Activated T-helper 1 cell treated with anti-CD3 and anti-CD28 coated beads, Interleukin-12 subunit alpha, Interleukin-12 subunit beta, Interleukin-2, Interleukin-4 antibody, amounts not matched to agents 30 ng/mL and 10 ng/mL and 1 ng/mL, durations not matched to agents 14 hours and 24 hours and 36 hours (primary cell): ENCODE data around the gene ZMYND15. TPM values are rescaled to one million over a fixed set of nuclear protein-coding genes. Genes with fewer than 3 reads are reported as not detected.
A peak's percentile ranks its signal among the peaks of the same experiment; 100 is the strongest.

ENCODE experiments used
- DNase-seq: peaks from one replicate; pipeline ENCODE4 v3.0.0; 2021; ENCODE audit warnings: low spot score
- H3K27ac Mint-ChIP-seq: one replicate; pipeline ENCODE4 v1.8.0; 2021; ENCODE audit warnings: mild to moderate bottlenecking, mixed read lengths
- H3K27me3 Mint-ChIP-seq: one replicate; pipeline ENCODE4 v1.8.0; 2022; ENCODE audit warnings: mild to moderate bottlenecking, moderate library complexity, mixed read lengths; ENCODE audit not compliant: insufficient read depth
- H3K36me3 Mint-ChIP-seq: one replicate; pipeline ENCODE4 v1.8.0; 2021; ENCODE audit warnings: low read depth, mixed read lengths
- H3K4me1 Mint-ChIP-seq: one replicate; pipeline ENCODE4 v1.8.0; 2021; ENCODE audit warnings: low read depth, mixed read lengths
- H3K4me3 Mint-ChIP-seq: one replicate; pipeline ENCODE4 v1.8.0; 2021; ENCODE audit warnings: mild to moderate bottlenecking, moderate library complexity, mixed read lengths
- H3K9me3 Mint-ChIP-seq: one replicate; pipeline ENCODE4 v1.8.0; 2021; ENCODE audit warnings: mixed read lengths
- intact Hi-C: fragments of 100-400 bp; cut with micrococcal nuclease; formaldehyde crosslinking; loops from one replicate; pipeline ENCODE4 v1.15.1; 2024
- total RNA-seq: library from RNA; stranded (reverse); gene quantifications from 2 replicates; pipeline ENCODE4 v1.2.3, GENCODE V29; 2022

The ZMYND15 gene
- total RNA-seq, 1 donor from 2014 or later, result 0.18 TPM

DNA sequence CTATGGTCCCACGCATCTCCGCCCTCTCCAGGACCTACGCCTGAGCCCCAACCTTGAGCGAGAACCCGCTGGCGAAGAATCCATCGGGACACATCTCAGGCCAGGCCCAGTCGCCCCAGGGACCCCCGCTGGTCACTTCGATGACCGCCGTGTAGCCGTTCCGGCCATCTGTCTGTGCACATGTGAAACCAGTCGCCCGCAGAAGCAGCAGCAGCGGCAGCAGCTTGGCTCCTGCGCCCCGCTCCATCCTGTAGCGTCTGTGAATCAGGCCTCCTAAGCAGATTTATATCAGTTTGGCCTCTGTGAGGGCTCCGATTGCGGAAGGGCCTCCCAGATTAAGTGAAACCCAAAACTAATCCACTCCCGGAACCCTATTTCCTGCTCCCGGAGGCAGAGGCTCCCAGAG, 46.5 kb downstream of the ZMYND15 start, which contains the start of gene VMO1:
VMO1 (minus strand) TSS at position 259 of the 406 bp plus-strand sequence; CDS start at position 247, 12 bp downstream.
- Mint-ChIP-seq H3K9me3 (no peaks in the 10 kb centered on the region), H3K4me3 (peak within 1 kb of the TSS; percentile 51), H3K27me3 (peaks cover 58% of the 10 kb centered on the region), H3K36me3 (peaks cover 4% of the 10 kb centered on the region), H3K4me1 (peaks cover 43% of the 10 kb centered on the region), H3K27ac (no peak within 1 kb of the TSS)
- intact Hi-C loops, result loop anchor here (2.0 to 5.0 kb wide), 2 partner anchors 103 to 144 kb away; partner anchors contain the start of gene ALOX15
- DNase-seq, result no peak

DNA sequence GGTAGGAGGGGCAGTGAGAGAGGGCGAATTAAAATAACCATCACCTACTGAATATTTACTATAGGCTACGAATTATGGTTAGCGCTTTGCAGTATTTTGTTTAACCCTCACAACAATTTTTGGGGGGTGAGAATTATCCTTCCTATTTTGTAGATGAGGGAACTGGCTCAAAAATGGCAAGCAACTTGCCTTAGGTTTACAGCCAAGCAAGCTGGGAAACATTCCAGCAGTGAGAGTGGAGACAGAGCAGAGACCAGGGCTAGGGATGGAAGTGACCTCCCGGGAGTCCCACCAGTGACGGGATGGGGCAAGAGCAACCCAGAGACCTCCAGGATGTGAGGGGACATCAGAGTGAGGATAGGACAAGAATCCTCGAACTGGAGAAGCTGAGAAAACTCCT, 46.9 kb downstream of the ZMYND15 start:
- DNase-seq, result no peak
- H3K36me3 Mint-ChIP-seq, result peaks cover 4% of the 10 kb centered on the region
- H3K4me3 Mint-ChIP-seq, result no peak overlapping the region
- intact Hi-C loops, result loop anchor here (2.0 to 5.0 kb wide), 2 partner anchors 102 to 144 kb away; partner anchors contain the start of gene ALOX15
- H3K27ac Mint-ChIP-seq, result no peak overlapping the region
- peaks cover 43% of the 10 kb centered on the region for H3K4me1 Mint-ChIP-seq
- H3K27me3 Mint-ChIP-seq, result peaks cover 58% of the 10 kb centered on the region
- no peaks in the 10 kb centered on the region for H3K9me3 Mint-ChIP-seq

DNA sequence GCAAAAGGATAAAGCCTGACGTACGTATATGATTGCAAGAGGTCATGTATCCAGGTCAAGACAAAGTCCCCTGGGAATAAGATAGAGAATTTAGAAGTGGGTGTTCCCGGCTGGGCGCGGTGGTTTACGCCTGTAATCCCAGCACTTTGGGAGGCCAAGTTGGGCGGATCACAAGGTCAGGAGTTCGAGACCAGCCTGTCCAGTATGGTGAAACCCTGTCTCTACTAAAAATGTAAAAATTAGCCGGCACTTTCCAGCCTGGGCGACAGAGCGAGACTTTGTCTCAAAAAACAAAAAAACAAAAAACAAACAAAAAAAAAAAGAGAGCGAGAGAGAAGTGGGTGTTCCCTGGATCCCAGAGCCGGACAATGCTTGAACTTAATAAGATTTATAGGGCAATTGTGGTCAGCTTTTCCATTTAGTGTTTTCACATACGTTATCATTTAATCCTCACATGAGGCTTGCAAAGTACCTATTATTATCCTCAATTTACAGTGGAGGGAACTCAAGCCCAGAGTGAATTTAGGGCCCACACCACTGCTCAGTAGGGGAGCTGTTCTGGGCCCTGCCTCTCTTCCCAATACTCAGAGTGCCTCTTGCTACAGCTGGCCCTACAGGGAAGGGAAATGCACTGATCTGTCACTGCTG, 48.6 kb downstream of the ZMYND15 start:
- Mint-ChIP-seq H3K9me3 (no peaks in the 10 kb centered on the region), H3K4me3 (peak overlapping the region; percentile 66), H3K4me1 (peaks cover 36% of the 10 kb centered on the region), H3K36me3 (peaks cover 4% of the 10 kb centered on the region), H3K27ac (peak overlapping the region; percentile 48), H3K27me3 (peaks cover 60% of the 10 kb centered on the region)
- intact Hi-C loops, result loop anchor here (5.0 kb wide), 1 partner anchor 146 kb away; the partner anchor contains the start of gene ALOX15
- DNase-seq, result no peak

- DNase-seq, result no peak
- intact Hi-C loops, result loop anchor here (5.0 kb wide), 1 partner anchor 147 kb away; the partner anchor contains the start of gene ALOX15
- peaks cover 36% of the 10 kb centered on the region for H3K4me1 Mint-ChIP-seq
- peaks cover 4% of the 10 kb centered on the region for H3K36me3 Mint-ChIP-seq
- H3K4me3 Mint-ChIP-seq, result peak within 1 kb of the TSS; percentile 73
- peaks cover 54% of the 10 kb centered on the region for H3K27me3 Mint-ChIP-seq
- no peaks in the 10 kb centered on the region for H3K9me3 Mint-ChIP-seq
- peak within 1 kb of the TSS; percentile 48 for H3K27ac Mint-ChIP-seq
Measured at GRCh38 chr17:4788807-4789700, 49.4 kb downstream of the ZMYND15 start, which contains the start of gene GLTPD2. Gene GLTPD2 (plus strand): TSS chr17:4788964. CDS start chr17:4789012, 48 bp downstream.

GRCh38 chr17:4789701-4789950, 50.0 kb downstream of the ZMYND15 start:
- peaks cover 4% of the 10 kb centered on the region for H3K36me3 Mint-ChIP-seq
- intact Hi-C loops, result loop anchor here (5.0 kb wide), 1 partner anchor 147 kb away; the partner anchor contains the start of gene ALOX15
- H3K27me3 Mint-ChIP-seq, result peaks cover 48% of the 10 kb centered on the region
- H3K4me1 Mint-ChIP-seq, result peaks cover 36% of the 10 kb centered on the region
- no peaks in the 10 kb centered on the region for H3K9me3 Mint-ChIP-seq
- H3K4me3 Mint-ChIP-seq, result peak overlapping the region; percentile 73
- H3K27ac Mint-ChIP-seq, result peak overlapping the region; percentile 34
- no peak for DNase-seq

GRCh38 chr17:4789951-4790704, 50.5 kb downstream of the ZMYND15 start:
- DNase-seq, result peak; percentile 82
- Mint-ChIP-seq H3K27me3 (peaks cover 45% of the 10 kb centered on the region), H3K4me3 (peak overlapping the region; percentile 85), H3K27ac (peak overlapping the region; percentile 96), H3K36me3 (peaks cover 4% of the 10 kb centered on the region), H3K4me1 (peaks cover 36% of the 10 kb centered on the region), H3K9me3 (no peaks in the 10 kb centered on the region)
- intact Hi-C loops, result loop anchor here (1.0 to 5.0 kb wide), 8 partner anchors 16 to 159 kb away; partner anchors contain the start of genes ALOX15, ARRB2, C17orf107 and MED11

DNA sequence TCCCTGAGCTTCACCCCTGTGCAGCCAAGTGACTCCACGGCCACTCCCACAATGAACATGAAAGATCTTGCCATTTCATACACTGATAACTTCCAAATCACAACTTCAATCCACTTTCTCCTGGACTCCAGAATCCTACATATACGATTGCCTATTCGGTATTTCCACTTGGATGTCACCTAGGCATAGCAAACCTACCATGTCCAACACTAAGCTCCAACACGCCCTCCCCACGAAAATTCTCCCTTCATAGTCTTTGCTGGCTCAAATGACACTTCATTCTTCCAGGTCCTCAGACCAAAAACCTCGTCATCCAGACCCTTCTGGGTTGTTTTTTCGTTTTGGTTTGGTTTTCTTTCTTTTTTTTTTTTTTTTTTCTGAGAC, 51.1 kb downstream of the ZMYND15 start:
- Mint-ChIP-seq H3K27me3 (peaks cover 40% of the 10 kb centered on the region), H3K4me3 (peak overlapping the region; percentile 85), H3K36me3 (peaks cover 4% of the 10 kb centered on the region), H3K4me1 (peaks cover 32% of the 10 kb centered on the region), H3K9me3 (no peaks in the 10 kb centered on the region), H3K27ac (peak overlapping the region; percentile 96)
- no peak for DNase-seq
- intact Hi-C loops, result loop anchor here (1.0 to 2.0 kb wide), 7 partner anchors 16 to 158 kb away; partner anchors contain the start of genes ARRB2, C17orf107, MED11 and PFN1

- Mint-ChIP-seq H3K27ac (peak overlapping the region; percentile 99), H3K9me3 (no peaks in the 10 kb centered on the region), H3K4me3 (peak overlapping the region; percentile 100), H3K4me1 (peaks cover 14% of the 10 kb centered on the region), H3K36me3 (peaks cover 18% of the 10 kb centered on the region), H3K27me3 (peaks cover 12% of the 10 kb centered on the region)
- no peak for DNase-seq
- intact Hi-C loops, result no loop called here
Measured at GRCh38 chr17:4795168-4795567, 55.5 kb downstream of the ZMYND15 start.

Other genes with a start within 250 kb of the ZMYND15 start
- gene SPNS2, start 241.0 kb upstream of the ZMYND15 start, total RNA-seq, result 0.17 TPM in 1 of 2 replicates, not detected in the other
- gene MYBBP1A, start 184.4 kb upstream of the ZMYND15 start, total RNA-seq, result 186 and 195 TPM in 2 replicates
- not detected in 2 replicates for gene GGT6, start 179.3 kb upstream of the ZMYND15 start, total RNA-seq
- gene SMTNL2, start 155.3 kb upstream of the ZMYND15 start, total RNA-seq, result not detected in 2 replicates
- gene ALOX15, start 98.2 kb upstream of the ZMYND15 start, total RNA-seq, result not detected in 2 replicates
- 130 and 145 TPM in 2 replicates for gene PELP1, start 35.7 kb upstream of the ZMYND15 start, total RNA-seq
- 202 and 204 TPM in 2 replicates for gene ARRB2, start 29.2 kb upstream of the ZMYND15 start, total RNA-seq
- gene MED11, start 8.4 kb upstream of the ZMYND15 start, total RNA-seq, result 21.9 and 23.7 TPM in 2 replicates
- 3.7 and 7.0 TPM in 2 replicates for gene CXCL16, start 95 bp downstream of the ZMYND15 start, total RNA-seq
- not detected in 2 replicates for gene TM4SF5, start 32.1 kb downstream of the ZMYND15 start, total RNA-seq
- not detected in 2 replicates for gene VMO1, start 46.5 kb downstream of the ZMYND15 start, total RNA-seq
- gene GLTPD2, start 49.1 kb downstream of the ZMYND15 start, total RNA-seq, result not detected in 2 replicates
- 205 and 208 TPM in 2 replicates for gene PSMB6, start 56.3 kb downstream of the ZMYND15 start, total RNA-seq
- 16.7 and 22.2 TPM in 2 replicates for gene PLD2, start 67.3 kb downstream of the ZMYND15 start, total RNA-seq
- gene MINK1, start 93.5 kb downstream of the ZMYND15 start, total RNA-seq, result 66.5 and 67.5 TPM in 2 replicates
- gene C17orf107, start 159.7 kb downstream of the ZMYND15 start, total RNA-seq, result 1.3 and 1.8 TPM in 2 replicates
- 0.52 and 0.61 TPM in 2 replicates for gene CHRNE, start 163.3 kb downstream of the ZMYND15 start, total RNA-seq
- gene GP1BA, start 192.4 kb downstream of the ZMYND15 start, total RNA-seq, result not detected in 2 replicates
- 111 and 116 TPM in 2 replicates for gene SLC25A11, start 200.2 kb downstream of the ZMYND15 start, total RNA-seq
- gene RNF167, start 200.4 kb downstream of the ZMYND15 start, total RNA-seq, result 138 and 140 TPM in 2 replicates
- gene PFN1, start 208.7 kb downstream of the ZMYND15 start, total RNA-seq, result 1,423 and 1,429 TPM in 2 replicates
- gene ENO3, start 211.3 kb downstream of the ZMYND15 start, total RNA-seq, result 42.5 and 44.5 TPM in 2 replicates
- 66.5 and 69.5 TPM in 2 replicates for gene SPAG7, start 228.0 kb downstream of the ZMYND15 start, total RNA-seq
- 98.5 and 103 TPM in 2 replicates for gene CAMTA2, start 247.8 kb downstream of the ZMYND15 start, total RNA-seq